ENCODE data around the gene HRAS. TPM values are rescaled to one million over a fixed set of nuclear protein-coding genes. Genes with fewer than 3 reads are reported as not detected.

The HRAS gene
- total RNA-seq, 4 donors from 2014 or later = 98.5 to 196 (median 117) TPM

DNA sequence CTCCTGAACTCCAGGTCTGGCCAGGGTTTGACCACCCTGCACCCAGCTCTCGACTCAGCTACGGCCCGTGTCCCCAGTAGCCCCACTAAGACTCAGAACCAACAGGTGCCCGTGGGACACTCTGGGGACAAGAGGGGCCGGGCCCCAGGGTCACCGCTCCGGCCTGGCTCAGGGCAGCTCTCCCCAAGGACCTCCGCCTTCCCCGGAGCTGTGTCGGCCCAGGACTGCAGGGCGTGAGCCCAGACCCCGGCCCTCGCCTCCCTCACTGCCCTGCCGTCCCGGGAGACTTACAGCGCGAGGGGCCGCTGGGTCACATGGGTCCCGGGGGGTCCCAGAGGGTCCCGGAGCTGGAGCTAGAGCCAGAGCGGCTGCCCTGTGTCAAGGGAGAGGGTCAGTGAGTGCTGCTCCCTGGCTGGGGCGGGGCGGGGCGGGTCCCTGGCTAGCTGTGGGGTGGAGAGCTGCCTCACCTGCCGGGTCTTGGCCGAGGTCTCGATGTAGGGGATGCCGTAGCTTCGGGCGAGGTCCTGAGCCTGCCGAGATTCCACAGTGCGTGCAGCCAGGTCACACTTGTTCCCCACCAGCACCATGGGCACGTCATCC lies 2.3 kb downstream of the HRAS start:
- TF ChIP-seq, protein P1, sequence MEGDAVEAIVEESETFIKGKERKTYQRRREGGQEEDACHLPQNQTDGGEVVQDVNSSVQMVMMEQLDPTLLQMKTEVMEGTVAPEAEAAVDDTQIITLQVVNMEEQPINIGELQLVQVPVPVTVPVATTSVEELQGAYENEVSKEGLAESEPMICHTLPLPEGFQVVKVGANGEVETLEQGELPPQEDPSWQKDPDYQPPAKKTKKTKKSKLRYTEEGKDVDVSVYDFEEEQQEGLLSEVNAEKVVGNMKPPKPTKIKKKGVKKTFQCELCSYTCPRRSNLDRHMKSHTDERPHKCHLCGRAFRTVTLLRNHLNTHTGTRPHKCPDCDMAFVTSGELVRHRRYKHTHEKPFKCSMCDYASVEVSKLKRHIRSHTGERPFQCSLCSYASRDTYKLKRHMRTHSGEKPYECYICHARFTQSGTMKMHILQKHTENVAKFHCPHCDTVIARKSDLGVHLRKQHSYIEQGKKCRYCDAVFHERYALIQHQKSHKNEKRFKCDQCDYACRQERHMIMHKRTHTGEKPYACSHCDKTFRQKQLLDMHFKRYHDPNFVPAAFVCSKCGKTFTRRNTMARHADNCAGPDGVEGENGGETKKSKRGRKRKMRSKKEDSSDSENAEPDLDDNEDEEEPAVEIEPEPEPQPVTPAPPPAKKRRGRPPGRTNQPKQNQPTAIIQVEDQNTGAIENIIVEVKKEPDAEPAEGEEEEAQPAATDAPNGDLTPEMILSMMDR (IDR thresholded peaks at IDR 0.05) = no peak
- no peak for TF ChIP-seq POLR2A (IDR thresholded peaks at IDR 0.05)

DNA sequence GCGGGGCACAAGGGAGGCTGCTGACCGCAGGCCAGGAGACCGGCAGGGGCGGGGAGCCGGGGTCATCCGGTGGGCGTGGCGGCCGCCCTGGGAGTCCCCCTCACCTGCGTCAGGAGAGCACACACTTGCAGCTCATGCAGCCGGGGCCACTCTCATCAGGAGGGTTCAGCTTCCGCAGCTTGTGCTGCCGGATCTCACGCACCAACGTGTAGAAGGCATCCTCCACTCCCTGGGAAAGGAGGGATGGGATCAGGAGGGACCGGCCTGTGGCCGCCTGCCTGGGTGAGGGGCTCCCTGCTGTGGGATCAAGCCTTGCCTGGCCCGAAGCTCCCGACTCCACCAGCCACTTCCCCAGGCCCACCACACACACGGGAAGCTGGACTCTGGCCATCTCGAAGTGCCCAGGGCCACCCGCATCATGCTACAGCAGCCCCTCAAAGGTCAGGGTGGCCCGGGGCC lies 2.8 kb downstream of the HRAS start:
- intact Hi-C loops (cut with DNase I; ENCODE audit: low total_unique reads) = no loop called here
- H3K4me3 ChIP-seq (ENCODE audit: low read depth, poor library complexity, severe bottlenecking) = no peak overlapping the region
- no peak for TF ChIP-seq POLR2A (IDR thresholded peaks at IDR 0.05)
- TF ChIP-seq, protein P1 (IDR thresholded peaks at IDR 0.05) = no peak
- peak in 1 of 2 donors; percentile 85 for DNase-seq (ENCODE audit: low spot score in 2 of 2)
- 72 to 80% methylated on average over 18 to 23 of the region's 23 CpGs for WGBS, 2 donors

More for the DNA sequence above, 2.3 kb downstream of the HRAS start:
- no peak overlapping the region for H3K4me3 ChIP-seq (ENCODE audit: low read depth, poor library complexity, severe bottlenecking)
- intact Hi-C loops (cut with DNase I; ENCODE audit: low total_unique reads) = no loop called here
- DNase-seq (ENCODE audit: low spot score in 2 of 2) = peak in 1 of 2 donors; percentile 87
- WGBS, 2 donors = 74 to 86% methylated on average over 12 to 23 of the region's 33 CpGs

DNA sequence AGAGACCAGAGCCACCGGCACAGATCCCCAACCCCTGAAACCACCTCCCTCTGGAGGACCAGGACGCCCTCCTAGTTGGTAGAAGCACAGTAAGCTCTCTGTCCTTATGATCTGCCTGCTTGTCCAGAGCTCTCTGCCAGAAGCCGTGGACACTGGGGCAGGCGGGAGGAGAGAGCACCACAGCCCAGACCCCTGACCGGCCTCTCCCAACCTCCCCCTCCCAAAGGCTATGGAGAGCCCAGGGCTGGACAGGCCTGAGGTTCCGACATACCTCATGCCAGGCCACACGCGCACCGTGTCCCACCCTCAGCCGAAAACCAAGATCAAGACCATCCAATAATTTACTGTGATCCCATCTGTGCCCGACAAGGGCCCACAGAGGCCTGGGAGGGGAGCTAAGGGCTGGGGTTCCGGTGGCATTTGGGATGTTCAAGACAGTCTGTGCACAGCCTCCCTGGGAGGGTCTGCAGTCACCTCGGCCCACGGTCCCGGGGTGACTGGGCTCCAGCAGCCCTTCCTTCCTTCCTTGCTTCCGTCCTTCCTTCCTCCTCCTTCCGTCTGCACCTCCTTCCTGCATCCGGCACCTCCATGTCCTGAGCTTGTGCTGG lies 3.4 kb downstream of the HRAS start:
- H3K4me3 ChIP-seq (ENCODE audit: low read depth, poor library complexity, severe bottlenecking) = no peak overlapping the region
- peak in 1 of 2 donors; percentile 84 for DNase-seq (ENCODE audit: low spot score in 2 of 2)
- 82 to 83% methylated on average over 17 to 18 of the region's 18 CpGs for WGBS, 2 donors
- TF ChIP-seq, protein P1 (IDR thresholded peaks at IDR 0.05) = no peak
- TF ChIP-seq POLR2A (IDR thresholded peaks at IDR 0.05) = no peak
- intact Hi-C loops (cut with DNase I; ENCODE audit: low total_unique reads) = no loop called here

DNA sequence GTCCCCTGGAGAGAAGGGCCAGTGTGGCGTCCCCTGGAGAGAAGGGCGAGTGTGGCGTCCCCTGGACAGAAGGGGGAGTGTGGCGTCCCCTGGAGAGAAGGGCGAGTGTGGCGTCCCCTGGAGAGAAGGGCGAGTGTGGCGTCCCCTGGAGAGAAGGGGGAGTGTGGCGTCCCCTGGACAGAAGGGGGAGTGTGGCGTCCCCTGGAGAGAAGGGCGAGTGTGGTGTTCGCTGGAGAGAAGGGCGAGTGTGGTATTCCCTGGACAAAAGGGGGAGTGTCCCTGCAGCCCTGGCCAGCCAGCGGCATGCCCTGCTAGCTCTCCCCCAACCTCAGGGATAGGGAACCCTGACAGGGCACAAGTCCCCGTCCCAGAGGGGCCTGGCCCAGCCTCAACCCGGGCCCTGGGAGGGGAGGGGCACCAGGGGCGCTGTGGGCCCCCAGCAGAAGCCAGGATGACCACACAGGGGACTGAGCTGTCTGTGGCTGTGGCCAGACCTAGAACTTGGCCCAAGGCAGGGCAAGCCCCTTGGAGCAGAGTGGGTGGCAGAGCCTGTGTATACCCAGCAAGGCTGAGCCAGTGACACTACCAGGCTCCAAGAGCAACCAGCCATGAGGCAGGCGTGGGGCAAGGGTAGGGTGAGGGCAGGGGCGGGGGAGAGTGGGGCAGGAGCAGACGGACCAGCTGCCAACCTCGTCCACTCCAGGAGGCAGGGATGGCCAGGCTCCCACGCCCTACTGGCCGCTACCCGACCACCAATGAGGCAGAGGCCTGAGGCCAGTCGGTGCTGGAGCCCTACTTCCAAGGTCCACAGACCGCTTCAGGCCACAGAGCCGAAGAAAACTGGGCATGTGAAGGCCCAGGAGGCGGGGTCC lies 4.2 kb downstream of the HRAS start:
- intact Hi-C loops (cut with DNase I; ENCODE audit: low total_unique reads) = no loop called here
- no peak overlapping the region for H3K4me3 ChIP-seq (ENCODE audit: low read depth, poor library complexity, severe bottlenecking)
- TF ChIP-seq, protein P1 (IDR thresholded peaks at IDR 0.05) = no peak
- no peak for TF ChIP-seq POLR2A (IDR thresholded peaks at IDR 0.05)
- peak in 1 of 2 donors; percentile 86 for DNase-seq (ENCODE audit: low spot score in 2 of 2)
- WGBS, 2 donors = 82 to 85% methylated on average over 19 to 27 of the region's 28 CpGs

DNA sequence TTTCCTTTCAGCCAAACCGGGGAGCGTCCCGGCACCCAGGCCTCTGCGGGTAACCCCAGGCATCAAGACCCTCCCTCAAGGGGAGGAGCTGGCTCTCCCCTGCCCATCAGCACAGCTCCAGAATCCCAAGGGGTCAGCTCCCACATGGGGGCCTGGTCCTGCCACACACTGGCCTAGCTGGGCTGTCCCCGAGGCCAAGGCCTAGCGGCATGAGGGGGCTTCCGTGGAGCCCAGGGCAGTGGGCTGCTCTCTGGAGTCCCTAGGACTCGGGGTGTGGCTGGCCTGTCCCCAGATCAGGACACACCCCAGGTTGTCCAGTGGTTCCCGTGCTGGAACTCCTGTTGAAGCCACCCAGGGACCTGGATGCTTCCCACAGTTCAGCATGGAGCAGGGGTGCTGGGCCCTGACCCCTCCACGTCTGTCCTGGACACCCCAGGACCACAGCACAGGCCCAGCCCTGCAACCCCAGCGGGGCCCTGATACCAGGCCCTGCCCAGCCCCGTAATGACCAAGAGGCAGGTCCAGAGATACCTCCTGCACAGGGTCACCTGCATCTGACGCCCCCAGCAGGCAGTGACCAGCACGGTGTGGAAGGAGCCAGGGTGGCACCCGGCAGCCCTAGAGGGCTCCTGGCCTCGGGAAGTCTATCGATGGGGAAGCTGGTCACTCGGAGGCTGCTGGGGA lies 5.5 kb downstream of the HRAS start:
- WGBS, 2 donors = 70 to 73% methylated on average over 9 to 12 of the region's 18 CpGs
- peak in 1 of 2 donors; percentile 81 for DNase-seq (ENCODE audit: low spot score in 2 of 2)
- H3K4me3 ChIP-seq (ENCODE audit: low read depth, poor library complexity, severe bottlenecking) = no peak overlapping the region
- intact Hi-C loops (cut with DNase I; ENCODE audit: low total_unique reads) = no loop called here
- TF ChIP-seq, protein P1 (IDR thresholded peaks at IDR 0.05) = no peak
